ENCODE results near the gene ATP1A2.

ATP1A2 gene

DNA sequence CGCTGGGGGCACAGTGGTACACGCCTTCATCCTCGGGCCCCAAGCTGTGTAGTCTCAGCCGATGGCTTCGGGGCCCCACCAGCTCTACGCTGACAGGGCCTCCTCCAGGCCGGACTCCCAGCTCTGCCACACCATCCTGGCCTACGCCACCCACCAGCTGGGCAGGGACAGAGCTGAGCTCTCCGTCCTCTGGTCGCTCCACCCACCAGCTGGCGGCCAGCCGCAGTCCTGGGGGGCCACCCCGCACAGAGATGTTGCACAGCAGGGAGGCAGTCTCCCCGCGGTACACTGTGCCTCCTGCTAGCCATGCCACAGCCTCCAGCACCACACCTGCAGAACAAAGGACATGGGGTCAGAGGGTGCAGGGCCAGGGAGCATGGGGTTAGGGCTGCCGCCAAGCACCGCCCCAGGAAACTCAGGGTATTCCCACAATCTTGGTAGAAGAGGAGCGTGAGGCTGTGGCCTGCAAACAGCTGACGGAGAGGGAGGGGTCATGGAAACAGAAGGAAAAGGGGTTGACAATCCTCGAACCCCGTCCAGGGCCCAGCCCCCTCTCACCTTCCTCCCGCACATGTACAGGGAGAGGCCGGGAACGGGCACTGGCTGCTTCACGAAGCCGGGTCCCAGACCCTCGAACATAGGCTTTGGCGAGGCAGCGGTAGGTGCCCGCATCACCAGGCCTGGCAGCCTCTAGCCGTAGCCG is 23.0 kb upstream of the ATP1A2 start:
- peaks cover 0 to 52% (median 25%) of the 10 kb centered on the region in 4 donors for H3K4me1 ChIP-seq

DNA sequence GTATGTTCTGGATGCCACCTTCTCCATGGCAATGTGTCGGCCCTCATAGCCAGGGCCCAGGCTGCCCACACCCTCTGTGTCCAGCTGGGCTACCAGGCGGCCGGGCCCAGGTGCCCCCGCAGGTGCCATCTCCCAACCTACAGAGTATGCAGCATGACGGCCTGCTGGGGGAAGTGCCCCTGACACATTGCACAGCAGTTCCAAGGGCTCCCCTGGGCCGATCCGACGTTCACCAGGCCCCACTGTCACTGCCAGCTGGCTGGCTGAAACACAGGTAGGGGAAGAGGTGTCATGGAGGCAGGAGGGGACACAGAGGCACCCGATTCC is 22.5 kb upstream of the ATP1A2 start:
- DNase-seq: no peak
- Histone ChIP-seq H3K4me3 (no peak overlapping the region), H3K27ac (no peak overlapping the region), H3K9me3 (no peaks in the 10 kb centered on the region), H3K36me3 (peaks cover 46 to 75% (median 64%) of the 10 kb centered on the region in 3 donors), H3K4me1 (peaks cover 0 to 56% (median 29%) of the 10 kb centered on the region in 4 donors), H3K27me3 (no peaks in the 10 kb centered on the region)
- TF ChIP-seq, protein P1, sequence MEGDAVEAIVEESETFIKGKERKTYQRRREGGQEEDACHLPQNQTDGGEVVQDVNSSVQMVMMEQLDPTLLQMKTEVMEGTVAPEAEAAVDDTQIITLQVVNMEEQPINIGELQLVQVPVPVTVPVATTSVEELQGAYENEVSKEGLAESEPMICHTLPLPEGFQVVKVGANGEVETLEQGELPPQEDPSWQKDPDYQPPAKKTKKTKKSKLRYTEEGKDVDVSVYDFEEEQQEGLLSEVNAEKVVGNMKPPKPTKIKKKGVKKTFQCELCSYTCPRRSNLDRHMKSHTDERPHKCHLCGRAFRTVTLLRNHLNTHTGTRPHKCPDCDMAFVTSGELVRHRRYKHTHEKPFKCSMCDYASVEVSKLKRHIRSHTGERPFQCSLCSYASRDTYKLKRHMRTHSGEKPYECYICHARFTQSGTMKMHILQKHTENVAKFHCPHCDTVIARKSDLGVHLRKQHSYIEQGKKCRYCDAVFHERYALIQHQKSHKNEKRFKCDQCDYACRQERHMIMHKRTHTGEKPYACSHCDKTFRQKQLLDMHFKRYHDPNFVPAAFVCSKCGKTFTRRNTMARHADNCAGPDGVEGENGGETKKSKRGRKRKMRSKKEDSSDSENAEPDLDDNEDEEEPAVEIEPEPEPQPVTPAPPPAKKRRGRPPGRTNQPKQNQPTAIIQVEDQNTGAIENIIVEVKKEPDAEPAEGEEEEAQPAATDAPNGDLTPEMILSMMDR (IDR thresholded peaks at IDR 0.05): no peak
- intact Hi-C loops (cut with DNase I; ENCODE audit: low total_unique reads): no loop called here

More for the DNA sequence above, 23.0 kb upstream of the ATP1A2 start:
- no peak for DNase-seq
- Histone ChIP-seq H3K9me3 (no peaks in the 10 kb centered on the region), H3K4me3 (no peak overlapping the region), H3K27ac (no peak overlapping the region), H3K27me3 (no peaks in the 10 kb centered on the region), H3K36me3 (peaks cover 46 to 80% (median 68%) of the 10 kb centered on the region in 3 donors)
- TF ChIP-seq, protein P1 (IDR thresholded peaks at IDR 0.05): no peak
- intact Hi-C loops (cut with DNase I; ENCODE audit: low total_unique reads): no loop called here

DNA sequence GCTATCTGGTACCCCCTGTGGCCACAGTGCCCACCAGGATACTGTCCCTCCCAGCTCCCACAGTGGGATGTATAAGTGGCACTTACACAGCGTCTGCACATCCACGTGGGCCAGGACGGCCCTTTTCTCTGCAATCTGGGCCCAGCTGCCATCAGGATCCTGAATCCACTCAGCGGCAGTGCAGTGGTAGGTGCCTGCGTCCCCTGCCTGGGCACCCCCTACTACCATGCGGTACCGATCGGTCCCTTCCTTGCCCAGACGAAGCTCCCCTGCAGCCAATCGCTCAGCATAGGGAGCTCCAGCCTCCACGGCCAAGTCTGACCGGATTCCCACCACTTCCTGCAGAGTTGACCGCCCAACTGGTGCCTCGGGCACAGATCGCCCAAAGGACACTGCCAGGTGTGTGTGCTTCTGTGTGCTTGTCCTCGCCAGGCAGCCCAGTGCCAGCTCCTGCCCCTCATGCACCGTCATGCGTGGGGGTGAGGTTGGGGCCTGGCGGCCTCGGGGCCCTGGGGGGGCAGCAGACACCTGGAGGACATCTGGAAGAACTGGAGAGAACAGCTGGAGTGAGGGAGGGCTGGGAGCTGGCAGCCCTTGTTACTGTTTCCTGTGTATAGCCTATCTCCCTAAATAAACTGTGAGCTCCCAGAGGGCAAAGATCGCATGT is 21.8 kb upstream of the ATP1A2 start:
- H3K9me3 ChIP-seq: no peaks in the 10 kb centered on the region
- TF ChIP-seq, protein P1 (IDR thresholded peaks at IDR 0.05): no peak
- no peaks in the 10 kb centered on the region for H3K27me3 ChIP-seq
- DNase-seq: no peak
- intact Hi-C loops (cut with DNase I; ENCODE audit: low total_unique reads): no loop called here
- H3K36me3 ChIP-seq: peaks cover 46 to 68% (median 59%) of the 10 kb centered on the region in 3 donors
- H3K4me3 ChIP-seq: no peak overlapping the region
- peaks cover 0 to 56% (median 29%) of the 10 kb centered on the region in 4 donors for H3K4me1 ChIP-seq
- no peak overlapping the region for H3K27ac ChIP-seq

DNA sequence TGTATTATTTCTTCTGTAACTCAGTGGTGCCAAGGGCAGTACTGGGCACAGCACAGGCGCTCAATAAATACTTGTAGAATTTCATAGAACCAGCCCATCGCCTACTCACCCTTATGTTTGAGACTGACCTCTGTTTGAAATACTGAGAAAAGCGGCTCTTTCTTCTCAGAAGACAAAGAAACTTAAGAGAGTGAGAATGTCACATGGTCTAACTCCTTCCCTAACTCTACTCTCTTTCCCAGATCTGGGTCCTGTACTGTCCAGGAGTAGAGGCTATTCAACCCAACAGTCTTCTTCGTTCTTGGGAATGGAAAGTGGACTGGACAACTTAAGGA is 21.3 kb upstream of the ATP1A2 start:
- peaks cover 0 to 58% (median 31%) of the 10 kb centered on the region in 4 donors for H3K4me1 ChIP-seq
- H3K27me3 ChIP-seq: no peaks in the 10 kb centered on the region
- no peak for DNase-seq
- H3K27ac ChIP-seq: no peak overlapping the region
- intact Hi-C loops (cut with DNase I; ENCODE audit: low total_unique reads): no loop called here
- no peak overlapping the region for H3K4me3 ChIP-seq
- no peaks in the 10 kb centered on the region for H3K9me3 ChIP-seq
- peaks cover 46 to 63% (median 54%) of the 10 kb centered on the region in 3 donors for H3K36me3 ChIP-seq
- TF ChIP-seq, protein P1 (IDR thresholded peaks at IDR 0.05): no peak

DNA sequence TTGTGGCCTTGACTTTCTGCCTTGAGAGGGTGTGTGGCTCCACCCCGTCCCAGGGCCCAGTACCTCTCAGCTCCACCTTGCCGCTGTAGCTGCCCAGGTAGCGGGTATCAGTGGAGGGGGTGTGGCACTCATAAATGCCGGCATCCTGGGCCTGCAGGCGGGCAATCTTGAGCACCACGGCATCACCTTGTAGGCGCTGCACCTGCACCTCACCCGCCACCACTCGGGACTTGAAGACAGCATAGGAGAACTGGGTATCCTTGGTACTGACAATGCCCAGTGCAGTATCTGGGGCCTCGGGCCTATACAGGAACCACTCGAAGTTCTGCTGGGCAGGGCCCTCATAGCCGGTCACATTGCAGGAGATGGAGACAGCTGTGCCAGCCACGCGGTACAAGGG is 20.8 kb upstream of the ATP1A2 start:
- H3K4me1 ChIP-seq: peaks cover 0 to 62% (median 36%) of the 10 kb centered on the region in 4 donors
- no peaks in the 10 kb centered on the region for H3K27me3 ChIP-seq
- no peak overlapping the region for H3K4me3 ChIP-seq
- no peaks in the 10 kb centered on the region for H3K9me3 ChIP-seq
- TF ChIP-seq, protein P1 (IDR thresholded peaks at IDR 0.05): no peak
- peaks cover 46 to 57% (median 50%) of the 10 kb centered on the region in 3 donors for H3K36me3 ChIP-seq
- no peak overlapping the region for H3K27ac ChIP-seq
- intact Hi-C loops (cut with DNase I; ENCODE audit: low total_unique reads): no loop called here
- DNase-seq: no peak
